ENCODE data around the gene PDIK1L.

Gene PDIK1L

DNA sequence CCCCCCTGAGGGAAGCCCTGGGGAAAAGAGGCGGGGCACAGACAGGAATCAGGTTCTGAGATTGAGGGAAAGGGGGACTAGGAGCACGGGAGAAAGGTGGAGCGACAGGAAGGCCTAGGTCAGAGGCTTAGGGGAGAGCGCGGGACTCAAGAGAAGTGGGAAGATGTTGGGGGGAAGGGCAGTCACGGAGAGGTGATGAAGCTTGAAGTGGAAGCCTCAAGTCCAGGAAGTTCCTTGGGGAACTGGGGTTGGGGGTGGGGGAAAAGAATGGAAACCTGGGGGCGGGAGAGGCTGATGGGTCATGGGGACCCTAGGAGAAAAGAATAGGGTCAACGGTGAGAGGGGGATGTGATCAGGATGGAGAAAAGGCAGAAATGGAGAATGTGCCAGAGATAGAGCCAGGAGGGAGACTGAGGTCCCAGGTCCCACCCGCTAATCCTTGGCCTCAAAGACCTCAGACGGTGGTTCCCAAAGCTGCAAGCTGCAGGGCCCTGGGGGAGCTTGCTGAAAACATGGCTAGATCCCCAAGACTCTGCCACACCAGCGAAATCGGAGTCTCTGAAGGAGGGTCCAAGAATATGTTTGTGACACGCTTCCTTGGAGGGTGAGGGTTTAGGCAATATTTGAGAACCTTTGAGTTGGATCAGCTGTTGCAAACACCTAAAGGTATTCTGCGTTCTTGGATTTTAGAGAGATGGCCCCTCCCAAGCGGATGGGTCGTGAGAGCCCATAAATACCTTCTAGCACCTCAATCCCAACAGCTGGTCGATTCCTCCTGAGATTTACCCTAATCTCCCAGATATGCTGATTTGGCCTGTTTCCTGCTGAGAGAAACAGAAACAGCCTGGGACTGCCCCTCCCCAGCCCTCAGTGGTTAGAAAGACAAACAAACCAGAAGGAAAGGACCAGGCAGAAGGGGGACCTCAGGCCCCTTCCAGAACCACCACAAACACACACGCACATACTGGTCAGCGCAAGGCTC lies 53.5 kb downstream of the PDIK1L start:
- Histone ChIP-seq H3K36me3 (no peaks in the 10 kb centered on the region), H3K4me3 (ENCODE audit: low read depth, low read length) (no peak overlapping the region), H3K4me1 (no peaks in the 10 kb centered on the region; the same call in 1 of the 2 replicates), H3K9me3 (no peaks in the 10 kb centered on the region), H3K27me3 (no peaks in the 10 kb centered on the region)
- DNase-seq, result no peak
- TF ChIP-seq, protein P1, sequence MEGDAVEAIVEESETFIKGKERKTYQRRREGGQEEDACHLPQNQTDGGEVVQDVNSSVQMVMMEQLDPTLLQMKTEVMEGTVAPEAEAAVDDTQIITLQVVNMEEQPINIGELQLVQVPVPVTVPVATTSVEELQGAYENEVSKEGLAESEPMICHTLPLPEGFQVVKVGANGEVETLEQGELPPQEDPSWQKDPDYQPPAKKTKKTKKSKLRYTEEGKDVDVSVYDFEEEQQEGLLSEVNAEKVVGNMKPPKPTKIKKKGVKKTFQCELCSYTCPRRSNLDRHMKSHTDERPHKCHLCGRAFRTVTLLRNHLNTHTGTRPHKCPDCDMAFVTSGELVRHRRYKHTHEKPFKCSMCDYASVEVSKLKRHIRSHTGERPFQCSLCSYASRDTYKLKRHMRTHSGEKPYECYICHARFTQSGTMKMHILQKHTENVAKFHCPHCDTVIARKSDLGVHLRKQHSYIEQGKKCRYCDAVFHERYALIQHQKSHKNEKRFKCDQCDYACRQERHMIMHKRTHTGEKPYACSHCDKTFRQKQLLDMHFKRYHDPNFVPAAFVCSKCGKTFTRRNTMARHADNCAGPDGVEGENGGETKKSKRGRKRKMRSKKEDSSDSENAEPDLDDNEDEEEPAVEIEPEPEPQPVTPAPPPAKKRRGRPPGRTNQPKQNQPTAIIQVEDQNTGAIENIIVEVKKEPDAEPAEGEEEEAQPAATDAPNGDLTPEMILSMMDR (IDR thresholded peaks at IDR 0.05; ENCODE audit: low read depth, low read length), result no peak

DNA sequence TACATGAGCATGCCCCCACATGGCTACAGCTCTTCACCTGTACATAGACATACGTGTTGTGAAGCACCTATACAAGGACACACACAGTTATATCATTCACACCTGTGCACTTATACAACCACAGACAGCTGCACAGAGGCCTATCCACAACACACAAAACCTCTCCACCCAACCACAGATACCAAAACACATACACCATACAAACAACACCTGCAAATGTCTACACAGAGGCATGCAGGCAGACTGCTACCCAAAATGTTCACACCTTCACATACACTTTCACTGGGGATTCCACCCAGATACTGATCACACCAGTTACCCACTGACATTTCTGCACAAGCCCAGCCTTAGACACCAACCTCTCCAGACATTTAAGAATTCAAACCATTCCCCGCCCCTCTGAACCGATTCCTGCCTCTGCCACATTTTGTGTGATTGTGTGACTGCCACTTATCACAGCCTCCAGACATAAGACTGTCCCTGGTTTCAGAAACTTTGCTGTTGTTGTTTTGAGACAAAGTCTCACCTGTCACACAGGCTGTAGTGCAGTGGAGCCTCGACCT lies 55.2 kb downstream of the PDIK1L start:
- H3K4me3 ChIP-seq (ENCODE audit: low read depth, low read length), result no peak overlapping the region
- no peak for DNase-seq
- 0 out of 2 replicates have a peak, but pooled peaks cover 3% of the 10 kb centered on the region for H3K36me3 ChIP-seq
- TF ChIP-seq, protein P1 (IDR thresholded peaks at IDR 0.05; ENCODE audit: low read depth, low read length), result no peak
- no peaks in the 10 kb centered on the region for H3K9me3 ChIP-seq
- no peaks in the 10 kb centered on the region for H3K27me3 ChIP-seq
- H3K4me1 ChIP-seq, result no peaks in the 10 kb centered on the region; the same call in 1 of the 2 replicates

DNA sequence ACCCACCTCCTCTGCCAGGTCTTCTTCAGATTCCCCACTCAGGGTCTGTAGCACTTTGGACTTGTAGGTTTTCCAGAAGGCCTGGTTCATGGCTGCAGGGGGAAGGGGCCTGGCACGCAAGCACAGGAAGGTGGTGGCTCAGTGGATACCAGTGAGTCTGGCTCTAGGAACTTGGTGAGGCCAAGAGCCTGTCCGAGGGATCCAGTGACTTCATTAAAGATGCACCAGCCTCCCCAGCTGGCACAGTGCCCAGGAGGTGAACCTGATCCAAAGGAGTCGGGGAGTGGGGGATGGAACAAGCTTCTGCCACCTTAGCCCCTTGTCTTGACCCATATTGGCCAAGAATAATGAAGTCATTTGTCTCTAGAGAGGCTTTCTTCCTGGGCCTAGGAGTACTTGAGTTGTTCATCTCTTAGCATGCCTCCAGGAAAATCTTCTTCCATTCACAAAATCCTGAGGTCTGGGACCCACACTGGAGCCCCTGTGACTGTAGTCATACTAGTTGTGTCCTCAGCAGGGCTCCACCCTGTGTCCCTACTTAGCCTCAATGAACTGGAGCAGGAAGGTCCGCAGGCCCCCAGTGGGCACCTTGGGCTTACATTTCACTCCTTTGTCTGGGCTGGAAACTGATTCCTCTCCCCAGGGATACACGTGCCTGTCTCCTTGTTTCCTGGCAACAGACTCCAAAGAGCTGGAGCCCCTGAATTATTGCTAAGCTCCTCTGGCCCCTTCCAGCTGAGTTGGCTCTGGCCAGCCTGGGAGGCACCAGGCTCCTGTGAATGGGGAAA lies 57.0 kb downstream of the PDIK1L start, which contains the start of gene C1orf232:
TSS of gene C1orf232 (minus strand) at position 554 of the 788 bp plus-strand sequence. CDS start at position 90, 464 bp downstream.
- Histone ChIP-seq H3K9me3 (no peaks in the 10 kb centered on the region), H3K27me3 (no peaks in the 10 kb centered on the region), H3K36me3 (0 out of 2 replicates have a peak, but pooled peaks cover 3% of the 10 kb centered on the region), H3K4me1 (no peaks in the 10 kb centered on the region; the same call in 1 of the 2 replicates), H3K4me3 (ENCODE audit: low read depth, low read length) (peak within 1 kb of the TSS; percentile 75)
- TF ChIP-seq, protein P1 (IDR thresholded peaks at IDR 0.05; ENCODE audit: low read depth, low read length), result no peak
- DNase-seq, result no peak

DNA sequence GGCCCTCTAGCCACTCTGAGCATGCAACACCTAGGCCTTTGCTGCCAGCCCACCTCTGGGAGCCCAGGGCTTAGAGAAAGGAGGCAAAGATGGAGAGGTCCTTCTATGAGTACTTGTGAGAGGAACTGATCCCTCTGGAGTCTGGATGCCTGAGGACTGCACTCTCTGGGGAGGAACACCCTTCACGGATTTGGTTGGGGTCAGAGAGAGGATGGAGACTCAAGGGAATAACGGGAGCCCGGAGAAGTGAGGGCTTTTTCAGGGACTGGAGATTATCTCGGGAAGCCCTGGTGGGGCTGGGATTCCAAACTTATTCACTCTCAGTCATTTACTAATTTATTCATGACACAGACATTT lies 57.6 kb downstream of the PDIK1L start:
- H3K36me3 ChIP-seq, result 0 out of 2 replicates have a peak, but pooled peaks cover 3% of the 10 kb centered on the region
- DNase-seq, result no peak
- no peaks in the 10 kb centered on the region for H3K27me3 ChIP-seq
- no peaks in the 10 kb centered on the region; the same call in 1 of the 2 replicates for H3K4me1 ChIP-seq
- no peak overlapping the region; the same call in 1 of the 2 replicates for H3K4me3 ChIP-seq (ENCODE audit: low read depth, low read length)
- no peaks in the 10 kb centered on the region for H3K9me3 ChIP-seq
- TF ChIP-seq, protein P1 (IDR thresholded peaks at IDR 0.05; ENCODE audit: low read depth, low read length), result no peak

DNA sequence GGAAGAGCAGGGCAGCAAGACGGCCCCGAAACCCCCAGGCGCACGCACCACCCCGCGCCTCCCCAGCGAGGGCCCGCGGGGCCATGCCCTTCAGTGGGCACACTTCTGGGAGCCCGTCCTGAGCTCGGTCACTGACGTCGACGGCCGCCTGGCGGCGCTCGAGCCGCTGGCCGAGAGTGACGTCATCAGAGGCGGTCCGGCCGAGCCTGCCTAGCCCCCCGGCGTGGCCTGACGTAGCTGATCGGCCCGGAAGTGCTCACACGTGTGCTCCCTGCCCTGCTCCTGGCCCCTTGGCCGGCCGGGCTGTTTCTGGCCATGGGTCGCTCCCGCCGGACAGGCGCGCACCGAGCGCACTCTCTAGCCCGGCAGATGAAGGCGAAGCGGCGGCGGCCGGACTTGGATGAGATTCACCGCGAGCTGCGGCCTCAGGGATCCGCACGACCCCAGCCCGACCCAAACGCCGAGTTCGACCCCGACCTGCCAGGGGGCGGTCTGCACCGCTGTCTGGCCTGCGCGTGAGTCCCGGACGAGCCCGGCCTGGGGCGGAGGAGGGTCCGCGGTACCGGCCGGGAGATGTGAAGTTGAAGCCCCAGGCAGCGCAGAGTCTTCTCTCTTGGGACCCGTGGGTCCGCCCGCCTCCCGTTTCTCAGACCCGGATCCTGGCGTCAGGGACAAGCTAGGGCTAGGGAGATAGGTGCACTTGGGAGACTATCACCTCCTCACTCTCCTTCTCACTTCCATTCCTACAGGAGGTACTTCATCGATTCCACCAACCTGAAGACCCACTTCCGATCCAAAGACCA lies 58.2 kb downstream of the PDIK1L start, which contains the start of gene ZNF593:
TSS of gene ZNF593 (plus strand) at position 240 of the 803 bp plus-strand sequence. CDS start at position 316, 76 bp downstream.
- peak within 1 kb of the TSS; percentile 75 for H3K4me3 ChIP-seq (ENCODE audit: low read depth, low read length)
- H3K27me3 ChIP-seq, result no peaks in the 10 kb centered on the region
- TF ChIP-seq, protein P1 (IDR thresholded peaks at IDR 0.05; ENCODE audit: low read depth, low read length), result peak; percentile 65
- H3K9me3 ChIP-seq, result no peaks in the 10 kb centered on the region
- DNase-seq, result peak; percentile 85
- H3K36me3 ChIP-seq, result 0 out of 2 replicates have a peak, but pooled peaks cover 3% of the 10 kb centered on the region
- no peaks in the 10 kb centered on the region; the same call in 1 of the 2 replicates for H3K4me1 ChIP-seq
